Measurements from ENCODE around the gene FASTKD2.

FASTKD2 gene

GRCh38 chr2:206797376-206797775 is 32.0 kb downstream of the FASTKD2 start:
- H3K4me2 ChIP-seq (ENCODE audit: low read length) = no peak overlapping the region
- no peaks in the 10 kb centered on the region for H3K27me3 ChIP-seq (ENCODE audit: insufficient read depth, low read length)
- no peak for TF ChIP-seq EZH2 (IDR thresholded peaks at IDR 0.05; ENCODE audit: borderline replicate concordance, low read length)
- no peak overlapping the region for H2AFZ ChIP-seq (ENCODE audit: low read length)
- H3F3A ChIP-seq (ENCODE audit: insufficient read depth, low read length) = no peaks in the 10 kb centered on the region
- no peak overlapping the region for H3K4me3 ChIP-seq (ENCODE audit: low read depth, low read length, poor library complexity, severe bottlenecking)
- H3K9ac ChIP-seq (ENCODE audit: low read length) = no peak overlapping the region
- peaks cover 10% of the 10 kb centered on the region; the same call in 1 of the 2 replicates for H3K36me3 ChIP-seq (ENCODE audit: insufficient read depth, low read length)
- no peaks in the 10 kb centered on the region for H3K9me2 ChIP-seq (ENCODE audit: low read depth, low read length)
- H3K9me3 ChIP-seq (ENCODE audit: low read length) = no peaks in the 10 kb centered on the region
- no peak overlapping the region for H3K27ac ChIP-seq (ENCODE audit: low read depth, low read length, poor library complexity, severe bottlenecking)
- no peaks in the 10 kb centered on the region for H3K4me1 ChIP-seq (ENCODE audit: insufficient read depth, low read length, severe bottlenecking)
- H3K79me2 ChIP-seq (ENCODE audit: insufficient read depth, low read length) = no peaks in the 10 kb centered on the region
- no peaks in the 10 kb centered on the region for H4K20me1 ChIP-seq (ENCODE audit: insufficient read depth, low read length)

- Histone ChIP-seq H3K27me3 (ENCODE audit: insufficient read depth, low read length) (no peaks in the 10 kb centered on the region), H3K36me3 (ENCODE audit: insufficient read depth, low read length) (peaks cover 8% of the 10 kb centered on the region; the same call in 1 of the 2 replicates), H3K27ac (ENCODE audit: low read depth, low read length, poor library complexity, severe bottlenecking) (no peak overlapping the region), H3K9me3 (ENCODE audit: low read length) (no peaks in the 10 kb centered on the region), H3K4me2 (ENCODE audit: low read length) (no peak overlapping the region), H3K9ac (ENCODE audit: low read length) (no peak overlapping the region), H3K9me2 (ENCODE audit: low read depth, low read length) (no peaks in the 10 kb centered on the region), H4K20me1 (ENCODE audit: insufficient read depth, low read length) (no peaks in the 10 kb centered on the region), H3K4me1 (ENCODE audit: insufficient read depth, low read length, severe bottlenecking) (no peaks in the 10 kb centered on the region), H2AFZ (ENCODE audit: low read length) (no peak overlapping the region), H3K4me3 (ENCODE audit: low read depth, low read length, poor library complexity, severe bottlenecking) (no peak overlapping the region), H3F3A (ENCODE audit: insufficient read depth, low read length) (no peaks in the 10 kb centered on the region), H3K79me2 (ENCODE audit: insufficient read depth, low read length) (no peaks in the 10 kb centered on the region)
- TF ChIP-seq CTCF (IDR thresholded peaks at IDR 0.05; ENCODE audit: low read length) (no peak), EZH2 (IDR thresholded peaks at IDR 0.05; ENCODE audit: borderline replicate concordance, low read length) (no peak)
Measured at GRCh38 chr2:206798000-206798399, 32.6 kb downstream of the FASTKD2 start.

GRCh38 chr2:206799083-206799482 is 33.7 kb downstream of the FASTKD2 start:
- H2AFZ ChIP-seq (ENCODE audit: low read length) = no peak overlapping the region
- no peak overlapping the region for H3K4me2 ChIP-seq (ENCODE audit: low read length)

More at GRCh38 chr2:206799083-206799482, 33.7 kb downstream of the FASTKD2 start:
- Histone ChIP-seq H4K20me1 (ENCODE audit: insufficient read depth, low read length) (no peaks in the 10 kb centered on the region), H3K9ac (ENCODE audit: low read length) (no peak overlapping the region), H3K9me2 (ENCODE audit: low read depth, low read length) (no peaks in the 10 kb centered on the region), H3K27me3 (ENCODE audit: insufficient read depth, low read length) (no peaks in the 10 kb centered on the region), H3K36me3 (ENCODE audit: insufficient read depth, low read length) (0 out of 2 replicates have a peak, but pooled peaks cover under 1% of the 10 kb centered on the region), H3K79me2 (ENCODE audit: insufficient read depth, low read length) (no peaks in the 10 kb centered on the region), H3K4me1 (ENCODE audit: insufficient read depth, low read length, severe bottlenecking) (no peaks in the 10 kb centered on the region), H3K9me3 (ENCODE audit: low read length) (no peaks in the 10 kb centered on the region), H3F3A (ENCODE audit: insufficient read depth, low read length) (no peaks in the 10 kb centered on the region), H3K27ac (ENCODE audit: low read depth, low read length, poor library complexity, severe bottlenecking) (no peak overlapping the region), H3K4me3 (ENCODE audit: low read depth, low read length, poor library complexity, severe bottlenecking) (no peak overlapping the region)
- TF ChIP-seq CTCF (IDR thresholded peaks at IDR 0.05; ENCODE audit: low read length) (no peak), EZH2 (IDR thresholded peaks at IDR 0.05; ENCODE audit: borderline replicate concordance, low read length) (no peak)

Measured in OCI-LY1 (cell line).